HG03571 (cell line): ENCODE data around the gene LIPT1.
"Not testable (repeated sequence)": the region's sequence is repeated elsewhere in the genome, so short reads cannot be mapped to it uniquely, and the experiment has no call there.

Experiments
- ATAC-seq: cut with Tn5 transposase; IDR thresholded peaks from one replicate; pipeline ENCODE4 v1.9.1; 2021; ENCODE audit not compliant: unreplicated experiment

Gene LIPT1

DNA sequence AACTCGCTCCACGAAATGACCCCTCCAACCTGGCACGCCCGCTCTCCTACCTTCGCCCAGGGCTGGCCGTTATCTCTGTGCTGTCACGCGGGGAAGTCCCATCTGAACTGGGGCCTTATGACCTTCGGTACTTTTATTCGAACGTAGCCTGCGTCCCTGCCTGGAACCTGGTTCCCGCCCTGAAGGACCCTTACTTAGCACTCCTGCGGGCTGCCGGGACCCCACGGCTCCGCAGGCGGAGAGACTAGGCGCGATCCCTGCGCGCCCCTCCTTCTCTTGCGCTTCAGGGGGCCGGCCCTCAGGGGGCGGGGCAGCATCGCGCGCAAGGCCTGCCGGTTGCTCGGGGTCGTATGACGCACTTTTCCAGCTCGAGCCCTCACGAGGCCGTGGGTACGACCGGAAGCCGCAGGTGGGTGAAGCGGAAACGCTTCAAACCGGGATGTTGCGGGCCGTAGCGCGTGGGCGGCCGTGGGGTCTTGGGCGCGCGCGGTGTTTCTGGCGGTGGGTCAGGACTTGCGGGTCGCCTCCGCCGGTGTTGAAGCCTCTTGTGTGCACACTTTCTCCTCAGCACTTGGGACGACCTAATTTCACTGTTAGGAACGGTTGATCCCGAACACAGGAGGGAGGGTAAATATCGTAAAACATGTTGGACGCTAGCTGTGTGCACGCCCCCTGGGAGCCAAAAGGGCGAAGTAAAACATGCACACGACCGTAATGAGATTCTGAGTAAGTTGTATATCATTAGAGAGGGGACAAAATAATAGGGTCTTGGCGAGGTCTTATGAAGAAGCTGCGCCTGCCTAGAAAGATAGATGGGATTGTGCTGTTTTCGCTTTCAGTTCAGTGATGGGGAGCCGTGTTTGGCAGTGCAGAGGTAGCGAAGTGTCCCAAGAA lies at the start of gene LIPT1, which contains the start of gene TSGA10:
Gene LIPT1, plus strand, starts transcription at position 325 of the 894 bp plus-strand sequence. CDS start 6,991 bp downstream, outside the sequence.
Gene TSGA10, minus strand, starts transcription at position 300 of the 894 bp plus-strand sequence. CDS start 45,503 bp downstream, outside the sequence.
- ATAC-seq = peak; percentile 96

DNA sequence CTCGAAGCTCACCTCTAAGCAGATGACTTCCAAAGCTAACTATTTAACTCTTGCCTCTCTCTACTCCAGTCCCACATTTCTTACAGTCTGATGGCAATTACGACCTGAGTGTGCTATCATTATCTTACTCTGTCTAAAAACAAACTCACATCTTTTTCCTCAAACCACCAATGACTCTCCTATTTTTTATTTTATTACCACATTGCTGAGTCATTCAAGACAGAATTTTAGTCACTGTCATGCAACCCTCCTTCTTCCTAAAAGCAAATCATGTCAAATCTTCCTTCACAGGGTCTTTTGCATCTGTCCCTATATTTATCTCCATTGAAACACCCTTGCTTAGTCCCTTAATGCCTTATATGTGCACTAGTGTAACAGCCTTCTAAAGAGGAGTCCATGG lies 47.9 kb upstream of the LIPT1 start:
- ATAC-seq = no peak

DNA sequence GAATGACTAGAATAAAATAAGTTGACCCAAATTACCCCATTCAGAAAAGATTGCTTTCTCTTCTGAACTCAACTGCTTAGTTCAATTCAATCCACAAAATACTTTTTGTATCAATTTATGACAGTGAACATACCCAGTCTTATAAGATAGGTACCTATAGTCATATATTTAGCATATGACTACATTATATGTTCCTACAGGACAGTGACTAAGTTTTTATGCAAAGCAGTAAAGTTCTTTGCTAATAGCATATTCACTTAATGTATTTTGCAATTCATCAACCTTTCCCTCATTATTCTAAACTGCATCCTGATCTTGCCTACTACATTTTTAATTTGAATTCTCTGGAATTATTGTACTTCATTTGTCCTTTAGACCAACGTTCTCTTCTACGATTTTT lies 43.5 kb upstream of the LIPT1 start:
- ATAC-seq = no peak

DNA sequence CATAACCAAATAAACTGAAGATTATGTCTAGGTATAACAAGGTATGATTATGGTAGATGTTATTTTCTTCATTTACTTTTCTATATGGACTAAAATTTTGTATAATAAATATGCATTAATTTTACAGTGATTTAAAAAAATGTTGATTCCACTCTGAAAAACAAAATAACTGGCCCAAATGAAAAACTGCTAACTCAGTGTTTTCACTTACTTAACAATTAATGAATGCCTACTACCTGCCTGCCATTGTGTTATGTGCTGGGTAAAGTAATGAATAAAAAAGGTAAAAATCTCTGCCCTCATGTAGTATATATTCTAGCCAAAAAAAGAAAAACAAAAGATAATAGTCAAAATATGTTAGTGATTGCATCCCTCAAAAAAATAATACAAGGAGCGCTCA lies 42.8 kb upstream of the LIPT1 start:
- ATAC-seq = no peak

DNA sequence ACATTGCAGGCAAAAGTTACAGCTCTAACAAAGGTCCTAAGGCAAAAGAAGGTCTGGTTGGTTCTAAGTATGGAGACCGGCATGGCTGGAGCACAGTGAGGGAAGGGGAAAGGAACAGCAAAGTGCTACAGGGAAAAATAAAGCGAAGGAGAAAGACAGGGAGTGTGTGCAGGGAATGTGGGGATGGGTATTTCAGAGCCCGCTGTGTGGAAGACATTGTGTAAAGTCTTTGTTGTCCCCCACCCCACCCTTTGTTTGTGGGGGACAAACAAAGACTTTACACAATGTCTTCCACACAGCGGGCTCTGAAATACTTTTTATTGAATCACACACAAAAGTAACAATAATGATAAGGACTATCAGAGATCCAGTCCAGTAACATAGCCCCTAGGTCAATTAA lies 42.1 kb upstream of the LIPT1 start:
- no peak for ATAC-seq

DNA sequence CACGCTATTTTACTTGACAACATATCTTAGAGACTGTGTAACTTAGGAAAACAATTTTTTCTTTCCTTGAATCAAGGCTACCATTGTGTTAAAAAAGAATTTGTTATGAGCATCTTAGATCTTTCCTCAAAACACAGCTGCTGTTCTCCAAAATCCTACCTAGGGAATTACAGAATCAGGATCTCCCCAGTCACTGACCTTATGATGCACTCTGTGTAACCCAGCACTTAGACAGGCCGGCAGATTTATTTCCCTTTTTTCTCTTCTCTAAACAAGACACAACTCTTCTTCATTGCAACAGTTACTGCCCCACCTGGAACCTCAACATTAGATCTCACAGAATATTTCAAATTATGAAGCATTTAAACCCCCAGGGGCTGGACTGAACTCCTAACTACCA lies 26.8 kb upstream of the LIPT1 start:
- ATAC-seq = no peak

DNA sequence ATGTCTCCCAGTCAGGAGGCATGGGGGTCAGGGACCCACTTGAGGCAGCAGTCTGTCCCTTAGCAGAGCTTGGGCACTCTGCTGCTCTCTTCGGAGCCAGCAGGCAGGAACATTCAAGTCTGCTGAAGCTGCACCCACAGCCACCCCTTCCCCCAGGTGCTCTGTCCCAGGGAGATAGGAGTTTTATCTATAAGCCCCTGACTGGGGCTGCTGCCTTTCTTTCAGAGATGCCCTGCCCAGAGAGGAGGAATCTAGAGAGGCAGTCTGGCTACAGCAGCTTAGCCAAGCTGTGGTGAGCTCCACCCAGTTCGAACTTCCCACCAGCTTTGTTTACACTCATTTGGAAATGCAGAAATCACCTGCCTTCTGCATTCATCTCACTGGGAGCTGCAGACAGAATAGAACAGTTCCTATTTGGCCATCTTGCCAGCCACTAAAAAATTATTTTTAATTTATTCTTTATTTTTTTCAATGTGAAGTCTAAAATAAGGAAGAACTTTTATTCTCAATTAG lies 19.7 kb upstream of the LIPT1 start:
- not testable (repeated sequence) for ATAC-seq

DNA sequence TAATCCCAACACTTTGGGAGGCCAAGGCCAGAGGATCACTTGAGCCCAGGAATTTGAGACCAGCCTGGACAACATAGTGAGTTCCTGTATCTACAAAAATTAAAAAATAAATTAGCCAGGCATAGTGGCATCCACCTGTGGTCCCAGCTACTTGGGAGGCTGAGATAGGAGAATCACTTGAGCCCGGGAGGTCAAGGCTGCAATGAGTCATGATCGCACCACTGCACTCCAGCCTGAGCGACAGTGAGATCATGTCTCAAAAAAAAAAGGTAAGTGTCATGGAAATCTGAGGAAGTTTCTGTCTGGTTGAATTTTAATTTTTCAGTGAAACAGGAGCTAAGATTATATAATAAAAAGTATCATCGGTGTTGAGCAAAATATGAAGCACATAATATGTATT lies 15.8 kb upstream of the LIPT1 start:
- no peak for ATAC-seq

DNA sequence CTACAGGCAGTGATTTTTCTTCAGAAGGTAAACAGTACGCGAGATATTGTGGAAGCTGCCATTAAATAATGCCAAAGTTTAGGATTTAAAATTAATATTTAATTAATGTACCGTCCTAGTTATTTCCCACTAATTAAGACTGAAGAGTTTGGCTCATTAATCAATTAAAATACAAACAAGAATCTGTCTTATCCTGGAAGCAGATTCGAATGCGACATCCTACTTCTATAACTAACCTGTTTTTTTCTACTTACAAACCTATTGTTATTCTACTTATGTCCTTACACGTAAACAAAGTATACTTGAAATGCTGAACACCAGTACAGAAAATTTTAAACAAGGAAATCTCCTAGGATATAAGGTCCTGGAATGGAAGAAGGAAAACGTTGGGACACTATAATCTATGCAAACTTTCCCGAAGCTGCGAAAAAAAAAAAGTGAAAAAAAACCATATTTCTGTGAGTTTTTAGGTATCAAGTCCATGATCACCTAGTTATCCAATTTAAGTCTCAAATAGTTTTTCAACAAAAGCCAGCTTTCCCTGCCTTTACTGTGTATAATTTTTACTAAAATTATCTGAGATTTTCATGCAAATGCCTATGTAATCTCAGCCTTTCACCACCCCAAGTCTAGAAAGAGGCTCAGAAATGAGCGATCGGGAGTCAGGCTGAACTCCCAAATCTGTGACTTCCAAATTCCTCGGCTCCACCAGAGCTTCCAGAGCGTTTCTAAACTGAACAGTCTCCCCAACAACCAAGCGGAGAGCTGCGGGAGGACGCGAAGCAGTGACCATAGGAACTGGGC lies 14.5 kb upstream of the LIPT1 start:
- ATAC-seq = no peak

DNA sequence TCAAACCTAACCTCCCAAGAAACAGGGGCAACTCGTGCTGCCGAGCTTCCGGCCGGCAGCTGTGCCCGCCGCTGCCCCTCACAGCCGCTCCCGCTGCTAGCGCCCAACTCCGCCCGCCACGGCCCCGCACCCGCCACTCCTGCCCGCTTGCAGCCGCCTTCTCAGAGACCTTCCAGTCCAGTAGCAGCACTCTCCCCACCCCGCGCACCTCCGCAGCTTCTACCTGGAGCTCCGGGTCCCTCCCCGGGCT lies 14.0 kb upstream of the LIPT1 start:
- ATAC-seq = peak; percentile 29

DNA sequence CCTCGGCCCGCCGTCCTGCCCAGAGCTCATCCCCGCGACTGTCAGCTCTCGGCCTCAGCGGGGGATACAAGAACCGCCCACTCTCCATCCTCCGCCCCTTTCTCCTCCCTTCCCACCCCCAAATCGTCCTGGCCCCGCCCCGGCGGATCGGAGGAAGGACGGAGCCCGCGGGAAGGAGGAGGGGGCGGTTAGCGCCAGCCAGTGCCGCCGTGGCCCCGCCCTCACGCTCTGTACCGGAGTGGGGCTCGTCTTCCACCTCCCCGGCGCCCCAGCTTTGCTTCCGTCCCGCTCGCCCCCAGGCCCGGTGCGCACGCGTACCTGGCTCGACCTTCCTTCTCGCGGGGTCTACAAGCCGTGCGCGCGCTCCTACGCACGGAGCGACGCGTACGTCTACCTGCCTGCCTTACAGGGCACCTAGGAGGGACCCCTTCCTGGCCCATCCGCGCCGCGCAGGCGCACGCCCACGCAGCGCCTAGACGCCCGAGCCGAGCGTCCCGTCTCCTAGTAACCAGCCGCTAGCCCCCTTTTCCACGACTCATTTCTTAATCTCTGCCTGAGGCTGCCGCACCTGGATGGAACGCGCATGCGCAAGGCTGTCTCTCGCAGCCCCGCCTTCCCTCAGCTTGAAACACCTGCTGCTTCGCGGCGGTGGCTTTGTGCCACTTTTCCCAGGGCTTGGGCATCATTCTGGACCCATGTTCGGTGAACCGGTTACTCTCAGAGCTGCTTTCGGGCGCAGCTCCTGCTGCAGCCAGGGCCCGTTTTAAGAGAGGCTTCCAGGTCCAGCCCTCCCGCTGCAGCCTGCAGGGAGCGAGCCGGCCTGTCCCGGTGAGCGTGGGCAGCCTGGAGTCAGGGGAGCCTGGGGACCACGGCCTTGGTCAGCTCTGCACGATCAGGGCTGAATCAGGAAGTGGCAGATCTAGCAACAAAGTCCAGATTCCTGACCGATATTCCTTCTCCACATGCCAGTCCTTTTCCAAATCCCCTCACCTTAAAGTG lies 13.4 kb upstream of the LIPT1 start, which contains the start of gene C2orf15:
Gene C2orf15, plus strand, starts transcription at position 598 of the 999 bp plus-strand sequence. CDS start 8,852 bp downstream, outside the sequence.
- peak; percentile 89 for ATAC-seq

DNA sequence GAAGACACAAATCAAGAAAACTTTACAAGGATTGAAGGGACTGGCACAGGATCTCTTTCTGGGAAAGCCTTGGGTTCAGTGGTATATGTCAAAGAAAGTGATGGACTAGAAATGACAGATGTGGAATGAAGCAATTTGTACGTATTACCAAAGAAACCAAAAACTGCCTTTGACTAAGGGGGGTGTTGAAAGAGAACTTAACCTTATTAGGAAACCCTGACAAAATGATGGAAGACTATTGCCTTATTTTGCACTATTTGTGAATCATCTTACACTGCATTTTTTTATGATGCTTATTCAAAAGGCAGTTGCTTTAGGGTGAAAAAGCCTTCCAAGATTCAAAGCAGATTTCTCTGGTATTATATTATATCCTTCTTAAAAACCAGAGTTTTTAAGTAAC lies 4.1 kb upstream of the LIPT1 start:
- no peak for ATAC-seq

DNA sequence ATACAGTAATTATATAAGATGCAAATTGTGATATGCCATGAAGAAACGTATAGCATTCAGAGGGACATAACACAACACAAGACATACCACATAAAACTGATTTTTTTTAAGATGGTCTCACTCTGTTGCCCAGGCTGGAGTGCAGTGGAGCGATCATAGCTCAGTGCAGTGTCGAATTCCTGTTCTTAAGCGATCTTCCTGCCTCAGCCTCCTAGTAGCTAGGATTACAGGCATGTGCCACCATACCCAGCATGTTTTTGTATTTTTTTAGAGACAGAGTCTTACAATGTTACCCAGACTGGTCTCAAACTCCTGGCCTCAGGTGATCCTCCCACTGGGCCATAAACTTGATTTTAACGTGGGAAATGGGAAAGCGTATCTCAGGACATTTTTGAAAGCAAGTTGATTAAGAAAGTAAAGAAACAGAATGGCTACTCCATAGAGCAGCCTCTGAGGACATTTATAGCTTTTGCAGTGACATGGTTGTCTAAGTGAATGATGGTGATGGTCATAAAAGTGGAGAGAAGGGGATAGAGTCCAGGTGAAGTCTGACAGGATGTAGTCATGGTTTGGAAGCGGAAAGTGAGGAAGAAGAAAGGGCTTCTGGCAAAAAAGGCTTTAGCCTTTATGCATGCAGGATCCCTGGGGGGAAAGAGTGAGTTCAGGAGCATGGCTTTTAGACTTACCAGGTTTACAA lies 2.4 kb upstream of the LIPT1 start:
- no peak for ATAC-seq

DNA sequence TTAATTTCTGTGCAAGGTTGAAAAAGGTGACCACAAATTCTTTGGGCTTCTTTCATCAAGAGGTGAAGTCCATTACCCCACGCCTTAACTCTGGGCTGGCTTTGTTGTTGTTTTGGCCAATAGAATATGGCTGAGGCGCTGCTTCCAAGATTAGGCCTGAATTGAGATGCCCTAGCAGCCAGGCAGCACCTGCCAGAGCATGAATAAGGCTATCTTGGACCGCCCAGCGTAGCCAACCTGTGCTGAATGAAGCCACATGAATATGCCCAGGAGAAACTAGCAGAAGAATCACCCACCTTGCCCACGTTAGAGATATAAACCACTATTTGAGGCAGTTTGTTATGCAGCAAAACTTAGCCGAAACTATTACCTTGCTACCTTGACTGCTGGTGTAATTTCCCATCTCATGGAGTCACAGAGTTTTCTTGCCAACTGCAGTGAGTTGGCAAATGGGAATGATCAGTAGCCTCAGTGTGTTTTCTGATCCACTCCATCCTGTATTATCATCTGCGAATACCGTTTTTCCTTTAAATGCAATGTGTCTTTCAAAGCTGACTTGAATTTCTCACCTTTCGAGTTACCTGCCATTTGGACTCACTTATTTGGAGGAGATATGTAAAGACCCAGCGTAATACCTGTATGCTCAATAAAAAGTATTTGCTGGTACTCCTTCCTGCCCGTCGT lies 704 bp upstream of the LIPT1 start:
- ATAC-seq = no peak

DNA sequence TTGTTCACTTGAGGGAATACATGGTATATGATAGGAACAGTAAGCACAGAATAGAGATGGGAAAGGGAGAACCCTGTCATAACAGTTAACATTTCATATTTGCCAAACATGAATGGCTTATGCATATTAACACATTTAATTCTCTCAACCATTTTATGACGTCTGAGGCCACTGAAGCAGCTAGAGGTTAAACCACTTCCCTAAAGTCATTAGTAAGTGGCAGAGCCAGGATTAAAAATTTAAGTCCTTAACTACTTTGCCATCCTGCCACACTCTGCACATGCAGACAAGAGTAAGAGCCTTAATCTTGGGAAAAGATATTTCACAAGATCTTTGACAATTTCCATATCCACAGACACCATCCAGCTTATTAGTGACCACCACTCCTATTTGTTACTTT lies 2.1 kb downstream of the LIPT1 start:
- ATAC-seq = no peak

DNA sequence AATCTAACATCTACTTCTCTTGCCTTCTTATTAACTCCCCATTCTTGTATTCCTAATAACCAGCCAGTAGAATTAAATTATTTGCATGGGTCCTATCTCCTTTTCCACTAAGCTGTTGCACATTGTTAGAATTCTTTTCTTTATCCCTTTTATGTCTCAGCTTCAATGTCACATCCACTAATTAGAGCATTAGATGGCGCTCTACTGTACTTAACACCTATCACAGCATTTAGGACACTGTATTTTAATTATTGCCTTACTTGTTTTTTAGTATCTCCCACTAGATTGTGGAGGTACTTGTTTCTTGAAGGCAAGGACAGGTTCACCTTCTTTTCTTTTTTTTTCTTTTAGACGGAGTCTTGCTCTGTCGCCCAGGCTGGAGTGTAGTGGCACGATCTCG lies 3.8 kb downstream of the LIPT1 start:
- ATAC-seq = no peak

DNA sequence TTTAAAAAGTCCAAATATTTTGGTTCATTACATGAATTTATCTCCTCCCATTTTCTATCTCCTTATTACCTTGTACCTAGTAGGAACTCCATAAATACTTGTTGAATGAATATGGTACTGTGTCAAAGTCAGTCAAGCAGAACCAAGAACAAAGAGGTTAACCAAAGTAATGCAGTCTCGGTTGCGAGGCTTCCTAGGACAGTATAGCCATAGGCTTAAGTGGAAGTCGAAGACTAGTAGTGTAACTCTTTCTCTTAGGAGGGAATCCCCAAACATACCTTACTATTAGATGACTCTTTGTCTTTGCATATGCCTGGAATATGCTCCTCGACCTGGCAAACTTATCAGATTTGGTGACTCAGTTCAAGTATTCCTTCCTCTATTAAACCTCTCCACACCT lies 4.8 kb downstream of the LIPT1 start:
- ATAC-seq = no peak

DNA sequence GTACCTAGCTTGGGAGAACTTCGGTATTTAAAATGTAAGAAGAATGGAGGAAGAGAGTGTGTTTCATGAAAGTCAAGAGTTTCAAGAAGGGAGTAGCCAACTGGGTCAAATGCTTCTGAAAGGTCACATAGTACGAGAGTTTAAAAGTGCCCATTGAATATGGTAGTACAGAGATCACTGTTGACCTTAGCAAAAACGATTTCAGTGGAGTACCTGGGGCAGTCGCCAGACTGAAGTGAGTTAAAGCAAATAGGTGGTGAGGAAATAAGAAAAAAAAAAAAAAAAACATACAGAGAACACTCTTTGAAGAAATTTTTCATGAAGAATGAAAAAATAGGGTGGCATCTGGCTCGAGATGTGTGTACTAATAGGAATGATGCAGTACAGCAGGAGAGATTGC lies 11.5 kb downstream of the LIPT1 start:
- no peak for ATAC-seq

DNA sequence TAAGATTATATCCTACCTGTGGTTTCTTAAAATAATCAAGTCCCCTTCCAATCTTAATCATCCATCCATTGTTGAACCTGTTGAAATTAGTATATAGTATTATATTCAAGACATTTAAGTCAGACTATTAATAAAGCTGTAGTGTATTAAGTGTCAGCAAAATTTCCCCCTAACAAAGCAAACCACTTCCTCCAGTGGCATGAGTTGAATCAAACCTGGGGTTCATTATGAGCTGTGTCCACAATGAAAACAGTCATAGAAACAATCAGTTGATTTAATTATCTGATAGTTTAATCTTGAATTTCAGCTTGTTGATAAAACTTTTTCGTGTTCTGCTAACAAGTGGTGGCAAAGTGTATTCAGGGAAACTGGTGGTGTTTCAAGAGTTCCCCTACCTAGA lies 14.8 kb downstream of the LIPT1 start:
- ATAC-seq = no peak
